Omental fat pad (tissue), 4 donors: ENCODE data around the gene CDK14. TPM values are rescaled to one million over a fixed set of nuclear protein-coding genes. Genes with fewer than 3 reads are reported as not detected.

ENCODE experiments used
- ATAC-seq: fragments of 150-250 bp; one replicate; pipeline ENCODE4 v1.9.1; 2016; ENCODE audit warnings: mild to moderate bottlenecking, moderate library complexity; ENCODE audit not compliant: low FRiP score
- DNase-seq: peaks from one replicate; pipeline ENCODE4 v3.0.0-alpha.2; 2019; ENCODE audit warnings: low spot score
- total RNA-seq, 4 donors: library from RNA; depleted of rRNA; stranded (reverse); fragments of >200 nt; gene quantifications; one replicate each; pipeline ENCODE4 v1.1.0, GENCODE V29; 2016
- TF ChIP-seq, protein P1 (sequence below), 3 donors: fragments of 450-650 bp; IDR thresholded peaks; one replicate each; pipeline ENCODE4 v1.5.1; 2016 to 2017; ENCODE audit warnings: antibody characterized with exemption in 3 of 3, mild to moderate bottlenecking in 3 of 3, moderate library complexity in 2 of 3

Gene CDK14
- total RNA-seq, 4 donors from 2014 or later = 25.2 to 40.3 (median 30.8) TPM

DNA sequence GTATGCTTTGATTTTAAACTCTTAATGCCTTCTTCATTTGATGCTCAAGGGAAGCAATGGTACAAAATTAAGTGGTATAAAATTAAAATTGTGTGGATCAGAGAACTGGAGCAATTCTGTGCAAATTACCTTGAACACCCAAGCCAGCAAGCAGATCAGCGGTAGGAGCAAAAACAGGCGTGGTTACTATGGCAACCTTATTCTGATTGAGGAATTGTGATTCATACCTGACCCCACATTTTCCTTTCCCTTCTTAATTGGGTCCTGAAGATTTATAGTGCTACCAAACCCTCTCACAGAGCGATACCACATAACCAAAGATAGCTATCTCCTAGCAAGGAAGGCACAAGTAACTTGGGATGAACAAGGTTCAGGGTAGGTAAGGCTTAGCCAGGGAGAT is 595.6 kb downstream of the CDK14 start:
- DNase-seq = no peak
- TF ChIP-seq, protein P1, sequence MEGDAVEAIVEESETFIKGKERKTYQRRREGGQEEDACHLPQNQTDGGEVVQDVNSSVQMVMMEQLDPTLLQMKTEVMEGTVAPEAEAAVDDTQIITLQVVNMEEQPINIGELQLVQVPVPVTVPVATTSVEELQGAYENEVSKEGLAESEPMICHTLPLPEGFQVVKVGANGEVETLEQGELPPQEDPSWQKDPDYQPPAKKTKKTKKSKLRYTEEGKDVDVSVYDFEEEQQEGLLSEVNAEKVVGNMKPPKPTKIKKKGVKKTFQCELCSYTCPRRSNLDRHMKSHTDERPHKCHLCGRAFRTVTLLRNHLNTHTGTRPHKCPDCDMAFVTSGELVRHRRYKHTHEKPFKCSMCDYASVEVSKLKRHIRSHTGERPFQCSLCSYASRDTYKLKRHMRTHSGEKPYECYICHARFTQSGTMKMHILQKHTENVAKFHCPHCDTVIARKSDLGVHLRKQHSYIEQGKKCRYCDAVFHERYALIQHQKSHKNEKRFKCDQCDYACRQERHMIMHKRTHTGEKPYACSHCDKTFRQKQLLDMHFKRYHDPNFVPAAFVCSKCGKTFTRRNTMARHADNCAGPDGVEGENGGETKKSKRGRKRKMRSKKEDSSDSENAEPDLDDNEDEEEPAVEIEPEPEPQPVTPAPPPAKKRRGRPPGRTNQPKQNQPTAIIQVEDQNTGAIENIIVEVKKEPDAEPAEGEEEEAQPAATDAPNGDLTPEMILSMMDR (IDR thresholded peaks at IDR 0.05) = no peak
- no peak for ATAC-seq

DNA sequence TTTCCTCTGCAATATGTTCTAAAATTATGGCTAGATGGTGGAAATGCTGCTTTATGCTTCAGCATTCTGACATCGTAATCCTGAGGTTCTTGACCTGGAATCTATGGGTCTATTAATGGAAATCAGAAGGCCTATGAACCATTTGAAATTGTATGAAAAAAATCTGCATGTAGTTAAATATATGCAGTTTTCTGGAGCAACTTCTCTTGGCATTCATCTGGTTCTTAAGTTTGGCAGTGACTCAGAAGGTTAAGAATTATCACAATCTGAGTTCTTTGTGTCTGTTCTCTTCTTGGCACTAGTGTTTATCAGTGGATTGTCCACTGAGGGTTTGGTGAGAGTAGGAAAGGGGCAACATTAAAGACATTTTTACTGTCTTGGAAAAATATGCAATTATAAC is 597.0 kb downstream of the CDK14 start:
- no peak for ATAC-seq
- DNase-seq = no peak
- TF ChIP-seq, protein P1 (IDR thresholded peaks at IDR 0.05) = no peak

DNA sequence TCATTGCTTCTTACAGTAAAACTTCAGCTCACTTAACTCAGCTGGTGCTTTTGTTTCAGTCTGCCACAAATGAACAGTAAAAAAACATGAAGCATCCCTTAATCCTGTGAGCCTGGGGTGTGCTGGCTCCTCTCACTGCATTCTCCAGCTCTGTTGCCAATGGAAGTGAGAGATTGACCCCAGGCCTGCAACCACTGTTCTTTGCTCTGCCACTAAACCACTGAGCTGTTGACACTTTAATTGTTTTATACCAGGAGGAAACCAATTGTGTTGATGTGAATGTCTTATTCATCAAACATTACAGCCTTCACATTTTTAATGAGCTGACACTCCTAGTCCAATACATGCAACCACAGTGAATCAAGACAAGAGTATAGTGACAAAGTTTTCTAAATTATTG is 598.7 kb downstream of the CDK14 start:
- DNase-seq (no peak), ATAC-seq (no peak)
- TF ChIP-seq, protein P1 (IDR thresholded peaks at IDR 0.05) = no peak

DNA sequence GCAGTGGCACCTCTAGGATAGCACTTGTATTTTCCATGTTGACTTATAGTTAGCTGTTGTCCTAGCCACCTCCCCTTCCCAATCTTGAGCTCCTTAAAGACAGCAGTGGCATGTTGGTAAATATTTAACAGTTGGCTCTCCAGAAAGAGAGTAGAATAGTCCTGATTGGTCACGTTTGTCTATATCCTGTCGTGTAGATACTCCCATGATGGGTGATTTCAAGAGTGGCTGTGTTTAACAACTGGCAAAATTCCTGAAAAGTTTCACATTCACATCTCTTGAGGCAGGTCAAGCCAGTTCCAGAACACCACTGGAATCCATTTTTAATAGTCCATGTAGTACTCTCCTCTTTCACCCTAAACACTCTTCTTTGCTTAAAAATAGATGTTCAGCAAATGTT is 599.9 kb downstream of the CDK14 start:
- no peak for DNase-seq
- TF ChIP-seq, protein P1 (IDR thresholded peaks at IDR 0.05) = no peak
- ATAC-seq = no peak

DNA sequence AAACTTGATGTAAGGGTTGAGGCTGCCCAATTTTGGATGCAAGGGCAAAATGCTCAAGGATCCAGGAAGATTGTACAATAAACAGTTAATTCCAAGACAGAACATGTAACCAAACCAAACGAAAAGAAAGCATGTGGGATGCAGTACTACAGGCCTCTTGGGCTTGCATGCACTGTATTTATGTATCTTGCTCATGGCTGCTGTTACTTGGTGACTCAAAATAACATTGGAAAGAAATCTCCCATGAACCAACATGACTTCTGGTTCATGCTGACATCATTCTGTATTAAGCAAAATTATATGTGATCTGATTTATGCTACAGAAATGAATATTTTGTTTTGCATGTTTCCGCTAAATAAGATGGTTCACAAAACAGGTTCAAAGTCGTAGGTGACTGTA is 602.2 kb downstream of the CDK14 start:
- TF ChIP-seq, protein P1 (IDR thresholded peaks at IDR 0.05) = no peak

DNA sequence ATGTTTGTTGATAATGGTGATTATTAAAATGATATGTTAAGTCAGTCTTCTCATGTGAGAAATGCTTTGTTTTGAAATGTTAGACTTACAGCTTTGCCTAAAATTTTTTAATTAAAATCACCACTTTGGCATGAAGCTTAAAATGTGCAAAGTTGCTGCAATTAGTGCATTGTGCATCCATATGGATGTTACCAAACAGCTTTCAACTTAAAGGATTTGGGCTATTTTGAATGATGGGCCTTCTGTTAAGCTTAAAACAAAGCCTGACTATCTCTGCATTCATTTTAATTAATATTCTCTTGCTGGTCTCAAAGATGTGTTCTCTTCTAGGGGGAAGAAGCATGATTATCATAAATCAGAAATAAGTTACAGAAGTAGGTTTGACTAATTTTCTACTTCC is 603.5 kb downstream of the CDK14 start:
- TF ChIP-seq, protein P1 (IDR thresholded peaks at IDR 0.05) = no peak
- no peak for DNase-seq
- ATAC-seq = no peak

More for the DNA sequence above, 602.2 kb downstream of the CDK14 start:
- ATAC-seq (no peak), DNase-seq (no peak)

DNA sequence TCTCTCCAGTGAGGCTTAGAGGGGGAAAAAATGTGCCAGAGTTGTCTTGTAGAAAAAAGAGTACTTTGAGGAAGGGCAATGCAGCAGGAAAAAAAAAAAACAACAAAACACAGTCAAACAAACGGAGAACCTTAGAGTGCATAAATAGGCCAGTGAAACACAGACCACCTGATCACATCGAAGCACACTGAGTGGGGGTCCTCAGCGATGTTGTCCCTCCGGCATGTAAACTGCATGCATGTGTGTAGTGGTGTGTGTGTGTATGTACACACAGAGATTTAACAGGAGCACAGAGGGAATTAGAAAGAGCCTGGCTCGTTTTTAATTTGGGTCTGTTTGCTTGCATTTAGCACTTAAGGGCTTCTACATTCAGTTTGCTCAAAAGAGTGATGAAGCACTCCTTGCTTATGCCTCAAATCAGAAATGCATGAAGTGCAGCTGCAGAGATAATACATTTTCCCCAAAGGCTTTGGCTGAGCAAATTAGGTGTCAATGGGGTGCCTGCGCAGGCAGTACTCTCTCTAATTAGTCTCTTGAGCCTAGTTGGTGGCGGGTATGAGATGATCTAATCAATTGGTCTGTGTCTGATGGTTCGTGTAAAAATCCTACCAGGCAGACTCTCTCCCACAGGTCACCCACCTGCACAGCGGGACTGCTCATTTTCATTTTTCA is 605.5 kb downstream of the CDK14 start:
- ATAC-seq = no peak
- TF ChIP-seq, protein P1 (IDR thresholded peaks at IDR 0.05) = no peak
- no peak for DNase-seq
